GM19468 (cell line): ENCODE data around the gene FAS.

Experiments used
- ATAC-seq: cut with Tn5 transposase; IDR thresholded peaks from one replicate; pipeline ENCODE4 v1.9.1; 2021; ENCODE audit warnings: mild to moderate bottlenecking, moderate library complexity, moderate number of reproducible peaks; ENCODE audit not compliant: unreplicated experiment; ENCODE audit errors: extremely low read depth

FAS gene

DNA sequence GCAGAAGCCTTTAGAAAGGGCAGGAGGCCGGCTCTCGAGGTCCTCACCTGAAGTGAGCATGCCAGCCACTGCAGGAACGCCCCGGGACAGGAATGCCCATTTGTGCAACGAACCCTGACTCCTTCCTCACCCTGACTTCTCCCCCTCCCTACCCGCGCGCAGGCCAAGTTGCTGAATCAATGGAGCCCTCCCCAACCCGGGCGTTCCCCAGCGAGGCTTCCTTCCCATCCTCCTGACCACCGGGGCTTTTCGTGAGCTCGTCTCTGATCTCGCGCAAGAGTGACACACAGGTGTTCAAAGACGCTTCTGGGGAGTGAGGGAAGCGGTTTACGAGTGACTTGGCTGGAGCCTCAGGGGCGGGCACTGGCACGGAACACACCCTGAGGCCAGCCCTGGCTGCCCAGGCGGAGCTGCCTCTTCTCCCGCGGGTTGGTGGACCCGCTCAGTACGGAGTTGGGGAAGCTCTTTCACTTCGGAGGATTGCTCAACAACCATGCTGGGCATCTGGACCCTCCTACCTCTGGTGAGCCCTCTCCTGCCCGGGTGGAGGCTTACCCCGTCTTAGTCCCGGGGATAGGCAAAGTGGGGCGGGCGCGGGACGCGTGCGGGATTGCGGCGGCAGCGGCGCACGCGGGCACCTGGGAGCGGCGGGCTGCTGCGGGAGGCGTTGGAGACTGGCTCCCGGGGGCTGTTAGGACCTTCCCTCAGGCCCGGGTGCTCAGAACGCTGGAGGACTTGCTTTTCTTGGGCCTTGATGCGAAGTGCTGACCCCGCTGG lies at the start of gene FAS:
TSS of gene FAS (plus strand) at position 415 of the 777 bp plus-strand sequence. CDS start at position 494, 79 bp downstream.
- ATAC-seq: peak; percentile 29

GRCh38 chr10:88941026-88941425 lies 49.6 kb upstream of the FAS start:
- no peak for ATAC-seq

DNA sequence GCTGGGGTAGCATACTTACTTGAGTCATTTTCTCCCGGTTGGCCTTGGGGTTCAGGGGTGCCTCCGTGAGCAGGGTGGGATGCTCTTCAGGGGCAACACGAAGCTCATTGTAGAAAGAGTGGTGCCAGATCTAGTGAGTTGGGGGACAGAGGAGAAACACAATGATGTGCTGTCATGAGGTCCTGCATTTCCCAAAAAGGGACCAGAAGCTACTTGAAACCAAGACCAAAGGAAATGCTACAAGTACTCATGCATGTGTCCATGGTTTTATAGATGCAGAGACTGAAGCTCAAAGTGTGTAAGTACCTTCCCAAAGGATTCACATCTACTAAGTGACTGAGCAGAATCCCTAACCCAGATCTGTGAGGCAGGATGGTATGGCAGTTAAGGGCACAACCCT lies 46.8 kb upstream of the FAS start:
- ATAC-seq: no peak

DNA sequence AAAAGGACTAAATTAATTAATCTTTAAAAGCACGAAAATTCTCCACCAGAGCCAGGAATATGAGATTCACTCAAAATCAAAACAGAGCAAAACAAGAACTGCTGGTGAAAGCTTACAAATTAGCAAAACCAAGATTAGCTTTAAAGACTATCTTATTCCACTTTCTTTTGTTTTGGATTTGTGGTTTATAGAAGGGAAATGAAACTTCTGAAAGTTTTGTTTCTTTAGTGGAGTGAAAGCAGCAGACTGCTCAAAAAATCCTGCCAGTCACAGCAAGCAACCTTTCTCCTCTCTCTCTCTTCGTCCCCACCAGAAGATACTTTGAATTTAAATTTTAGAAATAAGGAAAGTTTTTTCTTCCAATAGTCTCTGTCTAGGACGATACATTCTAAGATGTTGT lies 45.8 kb upstream of the FAS start:
- no peak for ATAC-seq

DNA sequence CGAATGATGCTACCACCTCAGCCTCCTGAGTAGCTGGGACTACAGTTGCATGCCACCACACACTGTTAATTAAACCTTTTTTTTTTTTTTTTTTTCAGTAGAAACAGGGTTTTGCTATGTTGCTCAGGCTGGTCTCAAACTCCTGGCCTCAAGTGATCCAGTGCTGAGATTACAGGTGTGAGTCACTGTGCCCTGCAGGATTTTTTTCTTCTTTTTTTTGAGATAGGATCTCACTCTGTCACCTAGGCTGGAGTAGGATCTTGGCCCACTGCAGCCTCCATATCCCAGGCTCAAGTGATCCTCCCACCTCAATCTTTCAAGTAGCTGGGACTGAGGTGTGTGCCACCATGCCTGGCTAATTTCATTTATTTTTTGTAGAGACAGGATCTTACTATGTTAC lies 44.4 kb upstream of the FAS start:
- no peak for ATAC-seq

DNA sequence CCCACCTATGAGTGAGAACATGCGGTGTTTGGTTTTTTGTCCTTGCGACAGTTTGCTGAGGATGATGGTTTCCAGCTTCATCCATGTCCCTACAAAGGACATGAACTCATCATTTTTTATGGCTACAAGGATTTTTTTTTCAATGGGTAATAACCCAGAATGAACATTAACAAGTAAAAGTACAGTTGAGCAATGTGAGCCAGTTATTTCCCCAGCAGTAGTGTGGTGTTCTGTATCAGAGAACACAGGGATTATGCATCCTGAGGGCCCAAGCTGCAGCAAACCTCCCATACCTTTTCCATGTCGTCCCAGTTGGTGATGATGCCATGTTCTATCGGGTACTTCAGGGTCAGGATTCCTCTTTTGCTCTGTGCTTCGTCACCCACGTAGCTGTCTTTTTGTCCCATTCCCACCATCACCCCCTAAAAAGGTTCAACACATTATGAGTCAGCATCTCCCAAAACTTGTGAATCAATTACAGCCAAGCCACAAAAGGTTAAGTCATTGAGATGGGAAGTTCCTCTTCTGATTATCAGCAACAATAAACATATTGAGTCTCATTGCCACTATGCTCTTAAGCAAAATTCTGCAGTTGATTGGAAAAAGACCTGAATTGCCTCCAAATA lies 43.5 kb upstream of the FAS start:
- ATAC-seq: no peak

DNA sequence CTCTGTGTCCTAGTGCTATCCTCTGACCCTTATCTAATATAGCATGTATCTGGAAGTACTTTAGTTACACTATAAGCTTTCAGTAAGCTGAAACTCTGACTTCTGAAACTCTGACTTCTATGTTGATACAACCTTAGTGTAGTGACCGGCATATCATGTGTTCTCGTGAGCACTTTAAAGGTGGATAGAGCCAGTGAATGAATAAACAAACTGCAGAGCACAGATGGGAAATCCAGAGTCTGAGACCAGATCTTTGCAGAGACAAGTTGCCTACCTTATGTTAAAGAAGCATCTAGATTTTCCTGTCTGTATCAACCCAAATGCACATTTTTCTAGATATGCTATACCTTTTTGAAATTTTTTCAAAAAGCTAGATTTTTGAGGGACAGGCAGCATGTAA lies 41.5 kb upstream of the FAS start:
- no peak for ATAC-seq

DNA sequence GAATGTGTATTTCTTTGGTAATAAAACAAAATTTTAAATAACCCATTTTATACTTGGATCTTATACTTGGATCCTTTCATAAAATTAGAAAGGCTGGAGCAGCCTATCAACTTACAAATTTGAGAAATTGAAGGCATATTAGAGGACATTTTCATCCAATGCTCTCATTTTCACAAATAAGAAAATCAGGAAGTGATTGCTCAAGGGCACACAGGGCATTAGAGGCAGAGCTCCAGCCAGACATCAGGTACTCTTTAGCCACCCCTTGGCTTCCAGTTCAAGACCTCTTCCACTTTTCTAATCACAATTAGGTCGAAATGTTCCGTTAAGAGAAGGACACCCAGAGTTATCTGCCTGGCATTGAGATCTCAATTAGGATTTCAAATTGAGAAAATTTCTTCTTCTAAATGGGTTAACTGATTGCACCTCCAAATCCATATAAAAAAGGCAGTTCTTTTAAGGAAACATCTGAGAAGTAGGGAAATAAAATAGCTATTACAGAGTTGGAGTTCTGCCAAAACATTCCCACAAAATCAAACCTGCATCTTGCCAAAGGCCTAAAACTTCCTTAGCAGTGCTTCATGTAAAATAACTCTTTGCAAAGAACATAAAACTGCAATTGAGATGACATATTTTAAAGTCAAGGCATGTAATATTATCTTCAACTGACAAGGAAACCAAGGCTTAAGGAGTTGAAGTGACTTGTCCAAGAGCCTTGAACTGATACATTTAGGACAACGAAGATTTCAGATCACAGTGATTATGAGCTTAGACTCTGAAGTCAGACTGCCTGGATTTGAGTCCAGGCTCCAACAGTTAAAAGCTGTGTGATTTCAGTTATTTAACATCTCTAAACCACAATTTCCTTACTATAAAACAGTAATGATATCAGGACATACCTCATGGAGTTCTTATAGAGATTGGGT lies 40.4 kb upstream of the FAS start:
- no peak for ATAC-seq

DNA sequence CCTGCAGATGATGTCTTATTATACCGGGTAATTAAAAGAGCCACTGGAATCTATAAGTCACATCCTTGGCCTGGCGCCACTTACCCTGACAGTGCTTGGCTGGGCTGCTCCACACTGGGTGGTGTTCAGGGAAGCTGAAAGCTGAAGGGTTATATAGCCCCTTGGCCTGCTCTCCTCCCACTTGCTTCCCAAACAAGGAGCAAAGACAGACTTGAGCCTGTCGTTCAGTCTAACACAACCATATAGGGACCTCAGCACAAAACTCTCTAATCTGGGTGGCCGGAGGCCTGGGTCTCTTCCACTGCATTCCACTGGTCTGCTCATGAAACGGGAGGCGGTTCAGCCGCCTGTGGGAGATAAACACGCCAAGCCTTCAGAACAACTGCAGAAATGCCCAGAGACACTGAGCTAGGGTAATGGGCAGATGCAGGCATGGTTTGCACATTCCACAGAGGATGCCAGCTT lies 37.9 kb upstream of the FAS start, which contains the start of gene ACTA2:
TSS of gene ACTA2 (minus strand) at position 127 of the 465 bp plus-strand sequence. CDS start 3,843 bp downstream, outside the sequence.
- no peak for ATAC-seq

DNA sequence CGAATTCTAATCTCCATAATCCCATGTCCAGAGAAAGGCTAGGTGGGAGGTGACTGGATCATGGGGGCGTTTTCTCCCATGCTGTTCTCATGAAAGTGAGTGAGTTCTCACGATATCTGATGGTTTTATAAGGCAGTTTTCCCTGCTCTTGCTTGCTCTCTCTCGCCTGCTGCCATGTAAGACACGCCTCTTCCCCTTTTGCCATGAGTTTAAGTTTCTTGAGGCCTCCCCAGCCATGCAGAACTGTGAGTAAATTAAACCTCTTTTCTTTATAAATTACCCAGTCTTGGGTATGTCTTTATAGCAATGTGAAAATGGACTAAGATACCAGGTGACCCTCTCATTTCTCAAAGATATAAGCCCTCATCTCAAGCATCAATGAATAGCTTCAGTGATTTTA lies 36.9 kb upstream of the FAS start:
- ATAC-seq: no peak

- ATAC-seq: no peak
Measured at GRCh38 chr10:88954458-88955083, 36.0 kb upstream of the FAS start.

DNA sequence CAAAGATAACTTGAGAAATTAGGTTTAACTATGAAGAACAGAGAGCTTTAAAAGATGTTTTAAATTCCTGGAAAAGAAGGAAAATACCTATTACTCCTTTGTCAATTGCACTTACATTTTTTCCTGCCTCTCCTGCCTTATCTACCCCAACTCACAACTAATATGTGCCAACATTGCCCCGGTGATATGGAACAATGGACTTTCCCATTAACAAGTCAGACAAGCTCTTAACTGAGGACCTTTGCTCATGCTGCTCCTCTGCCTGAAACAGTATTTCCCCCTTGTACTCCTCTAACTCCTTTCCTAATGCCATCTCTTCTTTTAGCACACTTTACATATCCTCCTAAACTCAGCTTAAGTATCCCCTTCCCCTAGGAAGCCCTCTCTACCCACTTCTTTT lies 33.2 kb upstream of the FAS start:
- no peak for ATAC-seq

DNA sequence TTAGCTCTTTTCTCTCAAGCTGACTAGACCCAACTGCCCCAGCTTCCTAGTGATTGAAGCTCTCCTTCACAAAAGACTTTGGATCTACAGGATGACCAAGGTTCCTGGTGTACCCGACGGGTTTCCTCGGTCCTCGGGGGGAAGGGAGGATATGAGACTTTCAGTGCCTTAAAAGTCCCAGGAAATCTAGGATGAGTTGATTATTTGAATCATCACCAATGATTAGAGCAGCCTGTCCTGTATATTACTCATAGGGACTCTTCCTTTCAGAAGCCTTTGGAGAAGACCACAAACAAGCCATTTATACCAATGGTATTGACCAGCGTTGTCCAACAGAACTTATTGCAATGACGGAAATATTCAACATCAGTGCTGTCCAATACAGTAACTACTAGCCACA lies 31.9 kb upstream of the FAS start:
- ATAC-seq: no peak

- no peak for ATAC-seq
Measured at GRCh38 chr10:88960802-88961201, 29.8 kb upstream of the FAS start.

DNA sequence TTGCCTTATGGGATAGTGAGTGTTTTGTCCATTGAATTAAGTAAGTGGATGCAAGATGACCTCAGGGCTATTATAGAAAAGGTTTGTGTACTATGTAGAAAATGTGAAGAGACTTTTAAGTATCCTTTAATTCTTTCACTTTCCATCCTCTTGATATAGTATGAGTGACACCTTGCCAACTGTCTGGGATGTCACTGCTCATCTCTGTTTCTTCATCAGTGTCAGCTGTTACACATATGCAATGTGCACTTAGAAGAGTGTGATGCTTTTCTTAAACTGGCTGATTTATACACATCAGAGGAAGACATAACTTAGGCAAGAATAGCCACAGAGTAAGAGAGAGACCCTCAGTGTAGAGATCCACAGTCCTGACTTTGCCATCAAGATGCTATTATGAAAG lies 29.3 kb upstream of the FAS start:
- no peak for ATAC-seq

DNA sequence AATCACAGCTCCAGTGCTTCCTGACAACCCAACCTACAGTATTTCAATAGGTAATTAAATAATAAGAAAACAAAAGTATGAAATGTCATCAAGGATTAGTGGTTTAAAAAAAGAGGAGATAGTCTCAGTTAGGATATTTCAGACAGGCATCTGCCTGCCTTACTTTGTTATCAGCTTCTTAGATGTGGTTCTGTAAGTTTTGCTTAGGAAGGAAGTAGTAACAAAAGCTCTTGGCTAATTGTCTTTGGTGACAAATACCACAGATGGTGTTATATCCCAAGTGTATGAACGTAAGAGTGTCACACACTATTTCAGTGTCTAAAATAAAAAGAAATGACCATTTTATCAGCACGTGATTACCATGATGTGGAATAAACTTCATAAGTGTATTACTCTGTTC lies 28.3 kb upstream of the FAS start:
- ATAC-seq: no peak

DNA sequence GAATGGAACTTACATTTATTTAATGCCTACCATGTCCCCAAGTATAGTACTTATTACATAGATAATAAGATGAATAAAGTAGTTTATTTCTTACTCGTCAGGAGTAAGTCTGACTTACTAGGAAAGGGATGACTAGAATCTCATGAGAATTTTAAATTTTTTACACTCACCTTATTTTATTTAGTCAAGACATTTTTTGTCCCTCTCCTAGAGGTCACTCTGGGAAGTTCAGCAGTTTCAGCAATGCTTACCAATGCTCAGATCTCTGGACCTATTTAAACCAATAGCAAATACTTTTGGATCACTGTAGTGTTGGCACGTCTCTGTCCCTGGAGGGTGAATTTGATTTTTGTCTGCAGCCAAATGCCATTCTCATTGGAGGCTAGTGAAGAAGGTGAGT lies 27.3 kb upstream of the FAS start:
- ATAC-seq: no peak

GRCh38 chr10:88964360-88964759 lies 26.2 kb upstream of the FAS start:
- ATAC-seq: no peak

DNA sequence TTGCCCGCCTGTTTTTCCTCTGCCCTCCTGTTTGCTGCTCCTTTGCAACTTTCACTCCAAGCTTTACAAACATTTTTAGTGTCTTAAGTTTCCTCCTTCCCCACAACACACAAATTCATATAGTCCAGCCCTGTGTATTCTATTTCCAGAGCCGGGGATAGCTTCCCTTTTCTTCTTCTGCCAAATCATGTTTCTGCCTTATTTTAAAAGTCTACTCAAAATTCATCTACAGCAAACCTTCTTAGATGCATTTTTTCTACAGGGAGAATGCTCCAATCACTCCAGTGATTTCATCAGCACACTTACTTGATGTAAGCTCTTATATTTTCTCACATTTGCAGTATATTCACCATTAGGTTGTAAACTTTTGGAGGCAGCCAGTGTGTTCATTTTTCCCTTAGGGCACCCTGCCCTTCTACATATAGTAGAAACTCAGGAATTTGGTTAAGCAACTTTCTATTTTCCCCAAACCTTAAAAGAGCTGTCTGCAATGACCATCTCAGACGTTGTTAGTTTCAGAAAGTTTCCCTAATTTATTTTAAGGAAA lies 25.7 kb upstream of the FAS start:
- no peak for ATAC-seq

- no peak for ATAC-seq
Measured at GRCh38 chr10:88966797-88967196, 23.8 kb upstream of the FAS start.
